ENCODE results near the gene CDC42EP4. TPM values are rescaled to one million over a fixed set of nuclear protein-coding genes. Genes with fewer than 3 reads are reported as not detected.

The CDC42EP4 gene
- total and polyA plus RNA-seq, 10 of the 15 experiments (the other 5 are each of a cell fraction or from before 2014, with no cell fraction given), result 0.05 to 7.1 (median 2.7) TPM

DNA sequence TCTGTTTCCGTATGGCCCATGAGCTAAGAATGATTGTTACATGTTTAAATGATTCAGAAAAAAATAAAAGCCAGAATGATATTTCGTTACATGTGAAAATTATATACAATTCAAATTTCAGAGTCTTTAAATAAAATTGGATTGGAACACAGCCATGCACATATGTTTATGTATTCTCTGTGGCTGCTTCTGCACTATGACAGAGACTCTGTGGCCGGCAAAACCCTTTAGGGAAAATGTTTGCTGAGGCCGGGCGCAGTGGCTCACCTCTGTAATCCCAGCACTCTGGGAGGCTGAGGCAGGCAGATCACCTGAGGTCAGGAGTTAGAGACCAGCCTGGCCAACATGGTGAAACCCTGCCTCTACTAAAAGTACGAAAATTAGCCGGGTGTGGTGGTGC lies 15.9 kb upstream of the CDC42EP4 start:
- no TSS peak for BruUV-seq (replicated peaks)
- in situ Hi-C loops (cut with MboI) (loop anchor here (5.0 kb wide), 1 partner anchor 50 kb away; no protein-coding TSS in a partner anchor), intact Hi-C loops (cut with micrococcal nuclease; ENCODE audit: unreplicated experiment) (no loop called here)
- Histone ChIP-seq H3K9ac (ENCODE audit: control insufficient read depth, insufficient read depth, low read length) (no peak overlapping the region), H3K4me3 (no peak overlapping the region), H3K27ac (ENCODE audit: control insufficient read depth, insufficient read depth) (no peak overlapping the region), H2AFZ (ENCODE audit: control insufficient read depth, low read depth, low read length) (no peak overlapping the region), H3K36me3 (ENCODE audit: control insufficient read depth in 2 of 2, insufficient read depth in 2 of 2, low read length in 1 of 2) (no peaks in the 10 kb centered on the region), H3K27me3 (replicated peaks in 1 of 2; ENCODE audit: control insufficient read depth in 2 of 2, insufficient read depth in 2 of 2, low read length in 1 of 2) (no peaks in the 10 kb centered on the region), H3K79me2 (ENCODE audit: control insufficient read depth, insufficient read depth, low read length) (no peaks in the 10 kb centered on the region), H4K20me1 (ENCODE audit: control insufficient read depth, insufficient read depth) (no peaks in the 10 kb centered on the region), H3K4me1 (ENCODE audit: control insufficient read depth, insufficient read depth, low read length) (no peaks in the 10 kb centered on the region), H3K9me3 (replicated peaks; ENCODE audit: control insufficient read depth, insufficient read depth, low read length) (no peaks in the 10 kb centered on the region), H3K4me2 (ENCODE audit: control insufficient read depth, insufficient read depth) (no peak overlapping the region)
- ATAC-seq (no peak), FAIRE-seq (no peak), DNase-seq (ENCODE audit: low read depth, low spot score) (no peak)
- ChIA-PET CTCF (no interaction called here), RAD21 (ENCODE audit: unreplicated experiment) (no interaction called here), POLR2A (no interaction called here), SMC1A (ENCODE audit: uncharacterized antibody, unreplicated experiment) (interaction anchor here (1.1 kb wide), 1 partner anchor 50 kb away, joined by 3 read pairs; no protein-coding TSS in a partner anchor)
- TF ChIP-seq CEBPB (IDR thresholded peaks at IDR 0.05; ENCODE audit: borderline replicate concordance in 1 of 2, low read depth in 2 of 2, low read length in 2 of 2) (no peak), IKZF1 (conservative IDR thresholded peaks at IDR 0.05) (no peak), CBX3 (IDR thresholded peaks at IDR 0.05; ENCODE audit: borderline replicate concordance, low read depth) (no peak), ATF7 (IDR thresholded peaks at IDR 0.05; ENCODE audit: low read depth) (no peak), PAX5 (IDR thresholded peaks at IDR 0.05; ENCODE audit: borderline replicate concordance, low read depth, low read length) (no peak), MYC (IDR thresholded peaks at IDR 0.05; ENCODE audit: insufficient read depth, insufficient read length, insufficient replicate concordance, low read length, severe bottlenecking) (no peak), PML (IDR thresholded peaks at IDR 0.05; ENCODE audit: low read length) (no peak), CREB1 (IDR thresholded peaks at IDR 0.05; ENCODE audit: low read depth) (no peak)
- TF ChIP-seq, protein P1, sequence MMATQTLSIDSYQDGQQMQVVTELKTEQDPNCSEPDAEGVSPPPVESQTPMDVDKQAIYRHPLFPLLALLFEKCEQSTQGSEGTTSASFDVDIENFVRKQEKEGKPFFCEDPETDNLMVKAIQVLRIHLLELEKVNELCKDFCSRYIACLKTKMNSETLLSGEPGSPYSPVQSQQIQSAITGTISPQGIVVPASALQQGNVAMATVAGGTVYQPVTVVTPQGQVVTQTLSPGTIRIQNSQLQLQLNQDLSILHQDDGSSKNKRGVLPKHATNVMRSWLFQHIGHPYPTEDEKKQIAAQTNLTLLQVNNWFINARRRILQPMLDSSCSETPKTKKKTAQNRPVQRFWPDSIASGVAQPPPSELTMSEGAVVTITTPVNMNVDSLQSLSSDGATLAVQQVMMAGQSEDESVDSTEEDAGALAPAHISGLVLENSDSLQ (IDR thresholded peaks at IDR 0.05), result no peak
- TF ChIP-seq, protein P2, sequence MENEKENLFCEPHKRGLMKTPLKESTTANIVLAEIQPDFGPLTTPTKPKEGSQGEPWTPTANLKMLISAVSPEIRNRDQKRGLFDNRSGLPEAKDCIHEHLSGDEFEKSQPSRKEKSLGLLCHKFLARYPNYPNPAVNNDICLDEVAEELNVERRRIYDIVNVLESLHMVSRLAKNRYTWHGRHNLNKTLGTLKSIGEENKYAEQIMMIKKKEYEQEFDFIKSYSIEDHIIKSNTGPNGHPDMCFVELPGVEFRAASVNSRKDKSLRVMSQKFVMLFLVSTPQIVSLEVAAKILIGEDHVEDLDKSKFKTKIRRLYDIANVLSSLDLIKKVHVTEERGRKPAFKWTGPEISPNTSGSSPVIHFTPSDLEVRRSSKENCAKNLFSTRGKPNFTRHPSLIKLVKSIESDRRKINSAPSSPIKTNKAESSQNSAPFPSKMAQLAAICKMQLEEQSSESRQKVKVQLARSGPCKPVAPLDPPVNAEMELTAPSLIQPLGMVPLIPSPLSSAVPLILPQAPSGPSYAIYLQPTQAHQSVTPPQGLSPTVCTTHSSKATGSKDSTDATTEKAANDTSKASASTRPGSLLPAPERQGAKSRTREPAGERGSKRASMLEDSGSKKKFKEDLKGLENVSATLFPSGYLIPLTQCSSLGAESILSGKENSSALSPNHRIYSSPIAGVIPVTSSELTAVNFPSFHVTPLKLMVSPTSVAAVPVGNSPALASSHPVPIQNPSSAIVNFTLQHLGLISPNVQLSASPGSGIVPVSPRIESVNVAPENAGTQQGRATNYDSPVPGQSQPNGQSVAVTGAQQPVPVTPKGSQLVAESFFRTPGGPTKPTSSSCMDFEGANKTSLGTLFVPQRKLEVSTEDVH (IDR thresholded peaks at IDR 0.05; ENCODE audit: low read depth, partially characterized antibody), result no peak
- TF ChIP-seq, protein P3, sequence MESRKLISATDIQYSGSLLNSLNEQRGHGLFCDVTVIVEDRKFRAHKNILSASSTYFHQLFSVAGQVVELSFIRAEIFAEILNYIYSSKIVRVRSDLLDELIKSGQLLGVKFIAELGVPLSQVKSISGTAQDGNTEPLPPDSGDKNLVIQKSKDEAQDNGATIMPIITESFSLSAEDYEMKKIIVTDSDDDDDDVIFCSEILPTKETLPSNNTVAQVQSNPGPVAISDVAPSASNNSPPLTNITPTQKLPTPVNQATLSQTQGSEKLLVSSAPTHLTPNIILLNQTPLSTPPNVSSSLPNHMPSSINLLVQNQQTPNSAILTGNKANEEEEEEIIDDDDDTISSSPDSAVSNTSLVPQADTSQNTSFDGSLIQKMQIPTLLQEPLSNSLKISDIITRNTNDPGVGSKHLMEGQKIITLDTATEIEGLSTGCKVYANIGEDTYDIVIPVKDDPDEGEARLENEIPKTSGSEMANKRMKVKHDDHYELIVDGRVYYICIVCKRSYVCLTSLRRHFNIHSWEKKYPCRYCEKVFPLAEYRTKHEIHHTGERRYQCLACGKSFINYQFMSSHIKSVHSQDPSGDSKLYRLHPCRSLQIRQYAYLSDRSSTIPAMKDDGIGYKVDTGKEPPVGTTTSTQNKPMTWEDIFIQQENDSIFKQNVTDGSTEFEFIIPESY (IDR thresholded peaks at IDR 0.05), result no peak
- TF ChIP-seq, protein P4, sequence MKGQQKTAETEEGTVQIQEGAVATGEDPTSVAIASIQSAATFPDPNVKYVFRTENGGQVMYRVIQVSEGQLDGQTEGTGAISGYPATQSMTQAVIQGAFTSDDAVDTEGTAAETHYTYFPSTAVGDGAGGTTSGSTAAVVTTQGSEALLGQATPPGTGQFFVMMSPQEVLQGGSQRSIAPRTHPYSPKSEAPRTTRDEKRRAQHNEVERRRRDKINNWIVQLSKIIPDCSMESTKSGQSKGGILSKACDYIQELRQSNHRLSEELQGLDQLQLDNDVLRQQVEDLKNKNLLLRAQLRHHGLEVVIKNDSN (IDR thresholded peaks at IDR 0.05; ENCODE audit: borderline replicate concordance, extremely low read length, insufficient read depth, low read depth, low read length), result no peak
- 53% methylated on average over 7 of the region's 7 CpGs for WGBS (ENCODE audit: insufficient coverage, insufficient replicate concordance, low lambda C conversion rate, missing lambda C conversion rate)

All from GM12878 (cell line).